IMR-90 (cell line): ENCODE data around the gene NIPAL3. TPM values are rescaled to one million over a fixed set of nuclear protein-coding genes. Genes with fewer than 3 reads are reported as not detected.

ENCODE experiments used
- ATAC-seq: fragments of 200-7000 bp; cut with Tn5 transposase; 2 replicates; pipeline ENCODE4 v1.9.1; 2020; ENCODE audit warnings: low read depth, mild to moderate bottlenecking, moderate library complexity
- BruUV-seq: library from RNA; stranded (reverse); fragments of 400-500 nt; replicated peaks from 2 replicates; lab custom pipeline; 2021; lab: Mats Ljungman, UMichigan
- CTCF ChIA-PET: fragments of 300-600 bp; formaldehyde crosslinking; extraction: SDS; loops from one replicate; lab custom pipeline; 2021; ENCODE audit warnings: antibody characterized with exemption; lab: Yijun Ruan, JAX
- POLR2A ChIA-PET: fragments of 300-600 bp; sonication (Branson Sonifier 250); formaldehyde crosslinking; loops from one replicate; lab custom pipeline; 2022; ENCODE audit warnings: antibody characterized with exemption; ENCODE audit not compliant: unreplicated experiment; lab: Charles Lee
- DNase-seq: peaks from one replicate; pipeline ENCODE4 v3.0.0; 2013
- H2AFZ ChIP-seq: replicated peaks from 2 replicates; pipeline ENCODE3; 2013; ENCODE audit warnings: low read length, mild to moderate bottlenecking; ENCODE audit not compliant: poor library complexity
- H2AK5ac ChIP-seq: 2 replicates; pipeline ENCODE4 v1.6.1; 2013; ENCODE audit warnings: low read depth, low read length, inconsistent platforms
- H2AK9ac ChIP-seq: replicated peaks from 2 replicates; pipeline ENCODE3; 2013; ENCODE audit warnings: mild to moderate bottlenecking, low read depth, low read length, moderate library complexity; ENCODE audit not compliant: poor library complexity
- H2BK120ac ChIP-seq: 2 replicates; pipeline ENCODE4 v1.6.1; 2013; ENCODE audit warnings: low read depth, low read length, inconsistent platforms
- H2BK15ac ChIP-seq: 3 replicates; pipeline ENCODE4 v1.6.1; 2013; ENCODE audit warnings: low read depth, low read length, inconsistent platforms
- H2BK20ac ChIP-seq: 2 replicates; pipeline ENCODE4 v1.6.1; 2013; ENCODE audit warnings: low read depth, mild to moderate bottlenecking, inconsistent platforms, low read length, moderate library complexity
- H2BK5ac ChIP-seq: 2 replicates; pipeline ENCODE4 v1.6.1; 2013; ENCODE audit warnings: mild to moderate bottlenecking, low read depth, low read length, inconsistent platforms; ENCODE audit not compliant: poor library complexity, severe bottlenecking
- H3K14ac ChIP-seq: replicated peaks from 2 replicates; pipeline ENCODE4 v1.6.1; 2013; ENCODE audit warnings: low read depth, low read length, inconsistent platforms
- H3K18ac ChIP-seq: 2 replicates; pipeline ENCODE4 v1.6.1; 2013; ENCODE audit warnings: low read depth, low read length, control low read depth
- H3K23ac ChIP-seq: 2 replicates; pipeline ENCODE4 v1.6.1; 2013; ENCODE audit warnings: low read depth, low read length, inconsistent platforms
- H3K27ac ChIP-seq: 2 replicates; pipeline ENCODE4 v1.5.1; 2013; ENCODE audit warnings: mild to moderate bottlenecking, control low read depth, low read length; ENCODE audit not compliant: insufficient read depth
- H3K27me3 ChIP-seq: 2 replicates; pipeline ENCODE4 v1.6.1; 2013; ENCODE audit warnings: low read length; ENCODE audit not compliant: control insufficient read depth, insufficient read depth
- H3K36me3 ChIP-seq: 2 replicates; pipeline ENCODE4 v1.6.1; 2013; ENCODE audit warnings: low read length, mixed read lengths; ENCODE audit not compliant: control insufficient read depth, insufficient read depth
- H3K4ac ChIP-seq: 2 replicates; pipeline ENCODE4 v1.6.1; 2013; ENCODE audit warnings: low read depth, low read length, inconsistent platforms
- H3K4me1 ChIP-seq: 2 replicates; pipeline ENCODE4 v1.6.1; 2013; ENCODE audit warnings: low read length, mixed read lengths; ENCODE audit not compliant: control insufficient read depth, insufficient read depth
- H3K4me2 ChIP-seq: 2 replicates; pipeline ENCODE4 v1.6.1; 2013; ENCODE audit warnings: low read depth, mild to moderate bottlenecking, control low read depth, low read length, moderate library complexity
- H3K4me3 ChIP-seq: 2 replicates; pipeline ENCODE4 v1.5.1; 2013; ENCODE audit warnings: low read depth, mild to moderate bottlenecking, control low read depth, low read length, moderate library complexity; ENCODE audit not compliant: insufficient read depth
- H3K56ac ChIP-seq: 2 replicates; pipeline ENCODE4 v1.6.1; 2013; ENCODE audit warnings: low read length, inconsistent platforms; ENCODE audit not compliant: insufficient read depth; ENCODE audit errors: extremely low read depth
- H3K79me1 ChIP-seq, 2 experiments: 2 replicates each; pipeline ENCODE4 v1.6.1; 2013; ENCODE audit warnings: low read length in 2 of 2, inconsistent platforms in 1 of 2, low read depth in 1 of 2
- H3K9ac ChIP-seq: 2 replicates; pipeline ENCODE4 v1.6.1; 2013; ENCODE audit warnings: low read depth, low read length, control low read depth
- H3K9me1 ChIP-seq: 2 replicates; pipeline ENCODE4 v1.6.1; 2013; ENCODE audit warnings: low read length, inconsistent platforms; ENCODE audit not compliant: insufficient read depth
- H3K9me3 ChIP-seq: 2 replicates; pipeline ENCODE4 v1.6.1; 2013; ENCODE audit warnings: low read length; ENCODE audit not compliant: control insufficient read depth, insufficient read depth
- H4K20me1 ChIP-seq: 2 replicates; pipeline ENCODE4 v1.6.1; 2013; ENCODE audit warnings: low read length, inconsistent platforms; ENCODE audit not compliant: insufficient read depth
- H4K5ac ChIP-seq: 2 replicates; pipeline ENCODE4 v1.6.1; 2013; ENCODE audit warnings: mild to moderate bottlenecking, low read depth, low read length, control low read depth
- H4K8ac ChIP-seq, 2 experiments: 2 replicates each; pipeline ENCODE4 v1.6.1; 2013; ENCODE audit warnings: low read depth in 2 of 2, low read length in 2 of 2, control low read depth in 1 of 2, inconsistent platforms in 1 of 2
- H4K91ac ChIP-seq: 2 replicates; pipeline ENCODE4 v1.6.1; 2013; ENCODE audit warnings: low read depth, low read length, inconsistent platforms; ENCODE audit not compliant: insufficient read depth
- BHLHE40 ChIP-seq: fragments of 150-350 bp; IDR thresholded peaks from 2 replicates; pipeline ENCODE4 v1.6.1; 2016; ENCODE audit warnings: mild to moderate bottlenecking, low read depth, low read length
- CEBPB ChIP-seq: IDR thresholded peaks from 2 replicates; pipeline ENCODE4 v1.6.1; 2012; ENCODE audit warnings: low read depth, low read length, improper control_type of control experiment
- CHD1 ChIP-seq: IDR thresholded peaks from 2 replicates; pipeline ENCODE4 v1.6.1; 2012; ENCODE audit warnings: low read depth, low read length, improper control_type of control experiment
- CTCF ChIP-seq: conservative IDR thresholded peaks from 2 replicates; pipeline ENCODE4 v1.5.1; 2012; ENCODE audit warnings: mild to moderate bottlenecking, low read depth, low read length, improper control_type of control experiment
- FOS ChIP-seq: fragments of 150-350 bp; IDR thresholded peaks from 2 replicates; pipeline ENCODE4 v1.6.1; 2016; ENCODE audit warnings: low read depth, low read length
- MAFK ChIP-seq: IDR thresholded peaks from 2 replicates; pipeline ENCODE4 v1.6.1; 2012; ENCODE audit warnings: low read depth, low read length, improper control_type of control experiment
- MAZ ChIP-seq: IDR thresholded peaks from 2 replicates; pipeline ENCODE4 v1.6.1; 2012; ENCODE audit warnings: low read depth, mild to moderate bottlenecking, low read length, improper control_type of control experiment, moderate library complexity, borderline replicate concordance
- MXI1 ChIP-seq: IDR thresholded peaks from 2 replicates; pipeline ENCODE4 v1.6.1; 2012; ENCODE audit warnings: low read depth, mild to moderate bottlenecking, low read length, moderate library complexity, borderline replicate concordance
- NFE2L2 ChIP-seq: fragments of 150-350 bp; IDR thresholded peaks from 2 replicates; pipeline ENCODE4 v1.6.1; 2016; ENCODE audit warnings: low read depth, mild to moderate bottlenecking, low read length
- RAD21 ChIP-seq: IDR thresholded peaks from 2 replicates; pipeline ENCODE4 v1.6.1; 2012; ENCODE audit warnings: low read length, improper control_type of control experiment
- RCOR1 ChIP-seq: IDR thresholded peaks from 2 replicates; pipeline ENCODE4 v1.6.1; 2012; ENCODE audit warnings: mild to moderate bottlenecking, low read length, improper control_type of control experiment; ENCODE audit not compliant: insufficient replicate concordance
- RFX5 ChIP-seq: IDR thresholded peaks from 2 replicates; pipeline ENCODE4 v1.8.0; 2012; ENCODE audit warnings: low read depth, mild to moderate bottlenecking, low read length, moderate library complexity
- WGBS, 2 experiments: methylation state at CpG; one replicate each; pipeline versions ENCODE4 v1.1.5 to v1.1.7; 2013; ENCODE audit warnings: missing lambda C conversion rate in 2 of 2; ENCODE audit not compliant: insufficient read length in 1 of 2; ENCODE audit errors: extremely low coverage in 2 of 2; 5-methylcytosine and 5-hydroxymethylcytosine counted together
- dilution Hi-C: fragments of 300-500 bp; cut with HindIII; formaldehyde crosslinking; loops from one replicate; pipeline ENCODE4 v1.14.3; 2018; ENCODE audit warnings: low sequenced_read_pairs; ENCODE audit not compliant: unreplicated experiment
- in situ Hi-C: fragments of 300-500 bp; cut with MboI; formaldehyde crosslinking; loops from 3 replicates; pipeline ENCODE4 v1.14.3; 2019; ENCODE audit warnings: low sequenced_read_pairs, inconsistent platforms, mixed read lengths
- intact Hi-C: fragments of 100-400 bp; cut with micrococcal nuclease; formaldehyde crosslinking; loops from 2 replicates; pipeline ENCODE4 v1.10.0; 2022
- polyA plus RNA-seq, 3 experiments: library from polyadenylated mRNA; depleted of rRNA; stranded (reverse); fragments of >200 nt; gene quantifications; 2 replicates each; pipeline ENCODE4 v1.2.3, GENCODE V29; 2012; ENCODE audit warnings: low replicate concordance in 1 of 3
- total RNA-seq: library from RNA; depleted of rRNA; stranded (reverse); fragments of >200 nt; gene quantifications from 2 replicates; pipeline ENCODE4 v1.2.3, GENCODE V29; 2012
- TF ChIP-seq, protein P1 (sequence below): fragments of 150-350 bp; IDR thresholded peaks from 2 replicates; pipeline ENCODE4 v1.6.1; 2017; ENCODE audit warnings: mild to moderate bottlenecking, antibody characterized with exemption, low read length, low read depth
- TF ChIP-seq, protein P2 (sequence below): fragments of 150-350 bp; IDR thresholded peaks from 2 replicates; pipeline ENCODE4 v1.6.1; 2016; ENCODE audit warnings: low read depth, mild to moderate bottlenecking, low read length, moderate library complexity, borderline replicate concordance

NIPAL3 gene
- total and polyA plus RNA-seq, 2 of the 4 experiments (the other 2 are of a cell fraction) = 55.0 to 123 TPM

- H3K18ac ChIP-seq = no peak overlapping the region
- H4K20me1 ChIP-seq = no peaks in the 10 kb centered on the region
- in situ Hi-C loops = no loop called here
- POLR2A ChIA-PET = no interaction called here
- dilution Hi-C loops = no loop called here
- H3K4ac ChIP-seq = peak overlapping the region; percentile 70
- H3K9me3 ChIP-seq = peaks cover 3% of the 10 kb centered on the region; the same call in 1 of the 2 replicates
- peaks cover 27 to 54% of the 10 kb centered on the region in 2 experiments for H3K79me1 ChIP-seq
- H2AK5ac ChIP-seq = peak overlapping the region; percentile 89; the same call in 1 of the 2 replicates
- peak overlapping the region; percentile 36; the same call in 1 of the 3 replicates for H2BK15ac ChIP-seq
- BruUV-seq = no TSS peak
- intact Hi-C loops = loop anchor here (10.0 kb wide), 1 partner anchor 332 kb away; the partner anchor contains the start of gene CLIC4
- H3K36me3 ChIP-seq = no peaks in the 10 kb centered on the region
- no peak overlapping the region for H3K9ac ChIP-seq
- peaks cover 2% of the 10 kb centered on the region; the same call in 1 of the 2 replicates for H3K4me1 ChIP-seq
- no peak overlapping the region for H3K27ac ChIP-seq
- H2BK5ac ChIP-seq = peak overlapping the region; percentile 77
- peak overlapping the region; percentile 74 for H2BK120ac ChIP-seq
- ATAC-seq (no peak), DNase-seq (no peak)
- peaks cover 9% of the 10 kb centered on the region for H3K9me1 ChIP-seq
- no CpG with 5 or more reads among the region's 1 CpG for WGBS, 2 experiments
- peak overlapping the region; percentile 59 for H4K91ac ChIP-seq
- H3K4me3 ChIP-seq = no peak overlapping the region
- H2AK9ac ChIP-seq = peak overlapping the region; percentile 65
- H3K56ac ChIP-seq = no peak overlapping the region
- no peak overlapping the region for H2AFZ ChIP-seq
- H3K4me2 ChIP-seq = no peak overlapping the region
- no peaks in the 10 kb centered on the region for H3K27me3 ChIP-seq
- peak overlapping the region; percentile 48; the same call in 1 of the 2 replicates for H3K14ac ChIP-seq
- CTCF ChIA-PET = interaction anchor here (1.2 kb wide), 2 partner anchors 20 to 21 kb away, joined by 3 to 4 read pairs; no protein-coding TSS in a partner anchor
- TF ChIP-seq MAFK (no peak), FOS (no peak), RFX5 (no peak), MXI1 (no peak), MAZ (no peak), RCOR1 (no peak), CHD1 (no peak), RAD21 (no peak), BHLHE40 (no peak), NFE2L2 (no peak), CEBPB (no peak), CTCF (no peak)
- TF ChIP-seq, protein P1, sequence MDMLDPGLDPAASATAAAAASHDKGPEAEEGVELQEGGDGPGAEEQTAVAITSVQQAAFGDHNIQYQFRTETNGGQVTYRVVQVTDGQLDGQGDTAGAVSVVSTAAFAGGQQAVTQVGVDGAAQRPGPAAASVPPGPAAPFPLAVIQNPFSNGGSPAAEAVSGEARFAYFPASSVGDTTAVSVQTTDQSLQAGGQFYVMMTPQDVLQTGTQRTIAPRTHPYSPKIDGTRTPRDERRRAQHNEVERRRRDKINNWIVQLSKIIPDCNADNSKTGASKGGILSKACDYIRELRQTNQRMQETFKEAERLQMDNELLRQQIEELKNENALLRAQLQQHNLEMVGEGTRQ = no peak
- TF ChIP-seq, protein P2, sequence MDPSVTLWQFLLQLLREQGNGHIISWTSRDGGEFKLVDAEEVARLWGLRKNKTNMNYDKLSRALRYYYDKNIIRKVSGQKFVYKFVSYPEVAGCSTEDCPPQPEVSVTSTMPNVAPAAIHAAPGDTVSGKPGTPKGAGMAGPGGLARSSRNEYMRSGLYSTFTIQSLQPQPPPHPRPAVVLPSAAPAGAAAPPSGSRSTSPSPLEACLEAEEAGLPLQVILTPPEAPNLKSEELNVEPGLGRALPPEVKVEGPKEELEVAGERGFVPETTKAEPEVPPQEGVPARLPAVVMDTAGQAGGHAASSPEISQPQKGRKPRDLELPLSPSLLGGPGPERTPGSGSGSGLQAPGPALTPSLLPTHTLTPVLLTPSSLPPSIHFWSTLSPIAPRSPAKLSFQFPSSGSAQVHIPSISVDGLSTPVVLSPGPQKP = no peak
- H4K5ac ChIP-seq = no peak overlapping the region; the same call in 1 of the 2 replicates
- H2BK20ac ChIP-seq = peak overlapping the region; percentile 64; the same call in 1 of the 2 replicates
- H4K8ac ChIP-seq = peak overlapping the region in 1 of 2 experiments; percentile 49; a peak in 2 of 4 replicates
- H3K23ac ChIP-seq = 0 out of 2 replicates have a peak overlapping the region, but pooled peaks have one; percentile 48
Observed at GRCh38 chr1:24412408-24412807, 3.2 kb upstream of the NIPAL3 start.
